Gastroesophageal sphincter (tissue), 3 donors: ENCODE data around the gene TNS1.
A peak's percentile ranks its signal among the peaks of the same experiment; 100 is the strongest.

Experiments used
- POLR2A ChIP-seq, 2 donors: fragments of 450-650 bp; IDR thresholded peaks; one replicate each; pipeline ENCODE4 v1.6.1; 2017; ENCODE audit warnings: antibody characterized with exemption in 2 of 2, mild to moderate bottlenecking in 2 of 2, moderate library complexity in 1 of 2
- POLR2AphosphoS5 ChIP-seq: sonication (generic); formaldehyde crosslinking; IDR thresholded peaks from one replicate; pipeline ENCODE4 v1.6.1; 2017; ENCODE audit warnings: antibody characterized with exemption
- TF ChIP-seq, protein P1 (sequence below), 4 experiments: fragments of 200-600 bp in 2 of 4; fragments of 450-650 bp in 2 of 4; sonication (generic) in 1 of 4; IDR thresholded peaks; one replicate each; pipeline ENCODE4 v1.5.1; 2017 to 2019; ENCODE audit warnings: antibody characterized with exemption in 4 of 4, mild to moderate bottlenecking in 2 of 4, moderate library complexity in 2 of 4

DNA sequence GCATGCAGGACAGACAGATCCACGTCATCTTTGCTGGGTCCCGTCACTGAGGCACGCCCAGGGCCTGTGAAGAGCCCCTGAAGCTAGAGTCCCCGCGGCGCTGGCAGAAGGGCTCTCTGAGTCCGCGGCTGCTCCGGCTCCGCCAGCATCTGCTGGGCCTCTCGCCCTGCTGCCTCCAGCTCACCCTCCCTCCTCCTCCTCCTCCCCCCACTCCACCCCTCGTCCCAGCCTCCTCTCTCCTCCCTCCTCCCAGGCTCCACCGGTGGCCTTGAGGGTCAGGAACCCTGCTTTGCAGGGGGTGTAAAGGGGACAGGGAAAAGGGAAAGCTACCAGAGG is at the start of gene TNS1:
- peak in 1 of 2 donors; percentile 26 for TF ChIP-seq POLR2A (IDR thresholded peaks at IDR 0.05)
- TF ChIP-seq, protein P1, sequence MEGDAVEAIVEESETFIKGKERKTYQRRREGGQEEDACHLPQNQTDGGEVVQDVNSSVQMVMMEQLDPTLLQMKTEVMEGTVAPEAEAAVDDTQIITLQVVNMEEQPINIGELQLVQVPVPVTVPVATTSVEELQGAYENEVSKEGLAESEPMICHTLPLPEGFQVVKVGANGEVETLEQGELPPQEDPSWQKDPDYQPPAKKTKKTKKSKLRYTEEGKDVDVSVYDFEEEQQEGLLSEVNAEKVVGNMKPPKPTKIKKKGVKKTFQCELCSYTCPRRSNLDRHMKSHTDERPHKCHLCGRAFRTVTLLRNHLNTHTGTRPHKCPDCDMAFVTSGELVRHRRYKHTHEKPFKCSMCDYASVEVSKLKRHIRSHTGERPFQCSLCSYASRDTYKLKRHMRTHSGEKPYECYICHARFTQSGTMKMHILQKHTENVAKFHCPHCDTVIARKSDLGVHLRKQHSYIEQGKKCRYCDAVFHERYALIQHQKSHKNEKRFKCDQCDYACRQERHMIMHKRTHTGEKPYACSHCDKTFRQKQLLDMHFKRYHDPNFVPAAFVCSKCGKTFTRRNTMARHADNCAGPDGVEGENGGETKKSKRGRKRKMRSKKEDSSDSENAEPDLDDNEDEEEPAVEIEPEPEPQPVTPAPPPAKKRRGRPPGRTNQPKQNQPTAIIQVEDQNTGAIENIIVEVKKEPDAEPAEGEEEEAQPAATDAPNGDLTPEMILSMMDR (IDR thresholded peaks at IDR 0.05), result no peak
- no peak for TF ChIP-seq POLR2AphosphoS5
